Retinal pigment epithelial cell (primary cell): ENCODE results near the gene PIP5K1B.

ENCODE experiments used
- DNase-seq: peaks from one replicate; pipeline ENCODE4 v3.0.0-alpha.2; 2010; ENCODE audit warnings: low read depth
- H3K4me3 ChIP-seq: 2 replicates; pipeline ENCODE4 v1.5.1; 2011; ENCODE audit warnings: mild to moderate bottlenecking, low read length, control low read depth, moderate library complexity
- CTCF ChIP-seq: conservative IDR thresholded peaks from 2 replicates; pipeline ENCODE4 v1.5.1; 2011; ENCODE audit warnings: low read depth, low read length, control low read depth, inconsistent platforms

The PIP5K1B gene

GRCh38 chr9:68955330-68955729 is 250.3 kb downstream of the PIP5K1B start:
- no peak for TF ChIP-seq CTCF
- H3K4me3 ChIP-seq = no peak overlapping the region
- DNase-seq = no peak

GRCh38 chr9:68957479-68957878 is 252.4 kb downstream of the PIP5K1B start:
- no peak for TF ChIP-seq CTCF
- no peak for DNase-seq
- no peak overlapping the region for H3K4me3 ChIP-seq

GRCh38 chr9:68961587-68961986 is 256.5 kb downstream of the PIP5K1B start:
- H3K4me3 ChIP-seq = no peak overlapping the region
- TF ChIP-seq CTCF = no peak
- DNase-seq = no peak

GRCh38 chr9:68963416-68963815 is 258.4 kb downstream of the PIP5K1B start:
- no peak for TF ChIP-seq CTCF
- no peak overlapping the region for H3K4me3 ChIP-seq
- DNase-seq = no peak

GRCh38 chr9:68964102-68964541 is 259.1 kb downstream of the PIP5K1B start:
- TF ChIP-seq CTCF = no peak
- H3K4me3 ChIP-seq = no peak overlapping the region
- DNase-seq = no peak

- DNase-seq = no peak
- no peak overlapping the region for H3K4me3 ChIP-seq
- TF ChIP-seq CTCF = no peak
These were observed 259.7 kb downstream of the PIP5K1B start for GRCh38 chr9:68964765-68965164.

GRCh38 chr9:68966496-68966944 is 261.5 kb downstream of the PIP5K1B start:
- no peak for TF ChIP-seq CTCF
- no peak for DNase-seq
- H3K4me3 ChIP-seq = no peak overlapping the region
